GM12891 (cell line): ENCODE results near the gene IRF3.

ENCODE experiments used
- DNase-seq: peaks from one replicate; pipeline ENCODE4 v3.0.0; 2011; ENCODE audit warnings: low spot score; ENCODE audit not compliant: insufficient read length
- FAIRE-seq: peaks from 2 replicates; lab custom pipeline; 2011; peaks lifted over from hg19 to GRCh38; lab: Jason Lieb, UNC
- PAX5 ChIP-seq: IDR thresholded peaks from 2 replicates; pipeline ENCODE4 v1.6.1; 2011; ENCODE audit warnings: low read length, moderate library complexity, mild to moderate bottlenecking; ENCODE audit not compliant: insufficient read depth, severe bottlenecking
- POLR2A ChIP-seq: IDR thresholded peaks from 2 replicates; pipeline ENCODE4 v1.6.1; 2011; ENCODE audit warnings: low read depth, low read length, control low read depth
- POLR2AphosphoS5 ChIP-seq: IDR thresholded peaks from 2 replicates; pipeline ENCODE4 v1.6.1; 2011; ENCODE audit warnings: low read depth, low read length, control low read depth
- POU2F2 ChIP-seq: IDR thresholded peaks from 2 replicates; pipeline ENCODE4 v1.6.1; 2011; ENCODE audit warnings: low read depth, mild to moderate bottlenecking, control low read depth, low read length, moderate library complexity
- SPI1 ChIP-seq: IDR thresholded peaks from 2 replicates; pipeline ENCODE4 v1.6.1; 2011; ENCODE audit warnings: low read depth, low read length, control low read depth
- TAF1 ChIP-seq: IDR thresholded peaks from 2 replicates; pipeline ENCODE4 v1.6.1; 2011; ENCODE audit warnings: low read depth, low read length, control low read depth

Gene IRF3

GRCh38 chr19:49645995-49646394, 19.7 kb downstream of the IRF3 start:
- DNase-seq (no peak), FAIRE-seq (no peak)
- TF ChIP-seq SPI1, result no peak
- no peak for TF ChIP-seq PAX5

GRCh38 chr19:49645592-49645991, 20.1 kb downstream of the IRF3 start:
- no peak for DNase-seq
- TF ChIP-seq POLR2A, result no peak
- TF ChIP-seq POLR2AphosphoS5, result no peak
- no peak for TF ChIP-seq POU2F2
- no peak for TF ChIP-seq TAF1
- TF ChIP-seq PAX5, result no peak
- TF ChIP-seq SPI1, result no peak
- no peak for FAIRE-seq

GRCh38 chr19:49643466-49643865, 22.2 kb downstream of the IRF3 start:
- no peak for TF ChIP-seq TAF1
- no peak for TF ChIP-seq POLR2AphosphoS5
- no peak for TF ChIP-seq PAX5
- no peak for TF ChIP-seq POLR2A
- no peak for TF ChIP-seq SPI1
- no peak for TF ChIP-seq POU2F2
- FAIRE-seq, result peak; percentile 58

GRCh38 chr19:49642492-49643035, 23.1 kb downstream of the IRF3 start:
- no peak for TF ChIP-seq TAF1
- TF ChIP-seq PAX5, result no peak
- no peak for TF ChIP-seq POLR2A
- no peak for TF ChIP-seq SPI1
- no peak for TF ChIP-seq POU2F2
- TF ChIP-seq POLR2AphosphoS5, result no peak
- no peak for FAIRE-seq
- DNase-seq, result no peak

More at GRCh38 chr19:49643466-49643865, 22.2 kb downstream of the IRF3 start:
- peak; percentile 58 for DNase-seq

- DNase-seq, result peak; percentile 96
- FAIRE-seq, result peak; percentile 100
- TF ChIP-seq PAX5 (no peak), POU2F2 (peak; percentile 49; the same call in 1 of the 2 replicates), POLR2A (peak; percentile 60), POLR2AphosphoS5 (peak; percentile 66; the same call in 1 of the 2 replicates), TAF1 (peak; percentile 52; the same call in 1 of the 2 replicates)
These were observed 23.8 kb downstream of the IRF3 start, which contains the start of gene SCAF1 for GRCh38 chr19:49641688-49642491. SCAF1 (plus strand) TSS chr19:49642209; CDS start chr19:49645027, 2,818 bp downstream.

- DNase-seq (peak; percentile 98), FAIRE-seq (peak; percentile 98)
These were observed 25.4 kb downstream of the IRF3 start, which contains the start of gene RRAS for GRCh38 chr19:49640113-49640898. RRAS (minus strand) TSS chr19:49640143; CDS start chr19:49640098, 45 bp downstream.

GRCh38 chr19:49639401-49640112, 26.1 kb downstream of the IRF3 start:
- DNase-seq, result no peak
- TF ChIP-seq SPI1 (no peak), PAX5 (no peak), TAF1 (no peak), POLR2AphosphoS5 (no peak), POLR2A (no peak), POU2F2 (no peak)
- FAIRE-seq, result no peak

More at GRCh38 chr19:49640113-49640898, 25.4 kb downstream of the IRF3 start, which contains the start of gene RRAS:
- peak; percentile 85 for TF ChIP-seq POLR2AphosphoS5
- peak; percentile 93 for TF ChIP-seq POU2F2
- peak; percentile 80; the same call in 1 of the 2 replicates for TF ChIP-seq TAF1
- no peak for TF ChIP-seq PAX5
- TF ChIP-seq SPI1, result no peak
- peak; percentile 84 for TF ChIP-seq POLR2A
